H1 (cell line): ENCODE measurements around the gene DDX1. TPM values are rescaled to one million over a fixed set of nuclear protein-coding genes. Genes with fewer than 3 reads are reported as not detected.

Experiments used
- CBX8 ChIP-seq: fragments of 300-800, 300-1000 bp; sonication (generic); IDR thresholded peaks from 2 replicates; pipeline ENCODE4 v1.7.1; 2016; ENCODE audit warnings: low read depth, low read length, borderline replicate concordance
- CREB1 ChIP-seq: IDR thresholded peaks from 2 replicates; pipeline ENCODE4 v1.6.1; 2012; ENCODE audit warnings: inconsistent platforms
- CTBP2 ChIP-seq: IDR thresholded peaks from 2 replicates; pipeline ENCODE4 v1.7.0; 2011; ENCODE audit warnings: borderline replicate concordance, mild to moderate bottlenecking, moderate library complexity, mixed read lengths, low read length; ENCODE audit not compliant: insufficient read depth, insufficient read length
- FOSL1 ChIP-seq: IDR thresholded peaks from 2 replicates; pipeline ENCODE4 v1.6.1; 2011; ENCODE audit warnings: mild to moderate bottlenecking, low read depth, low read length, moderate library complexity; ENCODE audit not compliant: insufficient read depth
- KDM5A ChIP-seq: fragments of 200-600 bp; IDR thresholded peaks from 2 replicates; pipeline ENCODE4 v1.7.1; 2012; ENCODE audit warnings: mild to moderate bottlenecking, low read length, inconsistent platforms, mixed read lengths
- NANOG ChIP-seq: IDR thresholded peaks from 2 replicates; pipeline ENCODE4 v1.6.1; 2011; ENCODE audit warnings: low read length, low read depth, mild to moderate bottlenecking, inconsistent platforms; ENCODE audit not compliant: insufficient read depth, poor library complexity, severe bottlenecking
- NRF1 ChIP-seq: IDR thresholded peaks from 2 replicates; pipeline ENCODE4 v1.6.1; 2011; ENCODE audit warnings: mild to moderate bottlenecking, low read depth, low read length, improper control_type of control experiment
- POLR2AphosphoS5 ChIP-seq: IDR thresholded peaks from 2 replicates; pipeline ENCODE4 v1.6.1; 2011; ENCODE audit warnings: low read depth, low read length
- SP1 ChIP-seq: IDR thresholded peaks from 2 replicates; pipeline ENCODE4 v1.6.1; 2011; ENCODE audit warnings: low read depth, low read length
- SP2 ChIP-seq: IDR thresholded peaks from 2 replicates; pipeline ENCODE4 v1.6.1; 2012; ENCODE audit warnings: mild to moderate bottlenecking, low read length, inconsistent platforms
- polyA plus RNA-seq, 7 experiments: library from polyadenylated mRNA; depleted of rRNA in 3 of 7; stranded (reverse) in 5 of 7; unstranded in 2 of 7; fragments of >200 nt in 5 of 7; fragments of 200-250 nt in 2 of 7; gene quantifications; 1 replicate in 5 of 7; 2 replicates in 1 of 7; 4 replicates in 1 of 7; pipeline versions ENCODE4 v1.2.1 to v1.2.3, GENCODE V29; 2011 to 2013; ENCODE audit warnings: missing spikeins in 2 of 7, mixed read lengths in 2 of 7
- total RNA-seq: library from RNA; stranded (reverse); fragmentation: NEBNext Ultra II Directional; extraction: Animal tissue kit (Norgen Biotek cat#: 25700); gene quantifications from 2 replicates; pipeline ENCODE4 v1.2.1, GENCODE V29; 2021
- TF ChIP-seq, protein P1 (sequence below): fragments of 300-600 bp; sonication (generic); IDR thresholded peaks from 2 replicates; pipeline ENCODE4 v1.7.1; 2012; ENCODE audit warnings: low read length, moderate library complexity, mild to moderate bottlenecking, inconsistent platforms; ENCODE audit not compliant: insufficient replicate concordance

The DDX1 gene
- total and polyA plus RNA-seq, 2 of the 8 experiments (the other 6 are each of a cell fraction or from before 2014, with no cell fraction given), result 51.1 to 161 TPM

DNA sequence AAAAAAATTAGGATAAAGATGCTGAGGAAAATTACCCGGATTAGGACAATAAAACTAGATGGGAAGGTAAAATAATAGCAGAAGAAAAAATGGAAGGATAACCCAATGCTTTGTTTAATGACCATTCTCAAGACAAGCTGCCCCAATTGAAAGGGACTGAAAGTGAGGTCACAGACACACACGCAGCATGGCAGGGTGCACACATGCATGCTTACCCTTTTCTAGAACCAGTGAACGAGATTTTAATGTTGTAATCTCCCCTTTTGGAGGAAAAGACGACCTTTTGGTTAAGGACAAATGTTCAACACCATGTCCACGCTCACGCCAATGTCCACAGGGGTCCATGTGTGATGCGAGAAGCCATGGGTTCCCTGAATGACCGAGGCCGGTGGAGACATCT is 70.9 kb downstream of the DDX1 start (continued):
- TF ChIP-seq, protein P1, sequence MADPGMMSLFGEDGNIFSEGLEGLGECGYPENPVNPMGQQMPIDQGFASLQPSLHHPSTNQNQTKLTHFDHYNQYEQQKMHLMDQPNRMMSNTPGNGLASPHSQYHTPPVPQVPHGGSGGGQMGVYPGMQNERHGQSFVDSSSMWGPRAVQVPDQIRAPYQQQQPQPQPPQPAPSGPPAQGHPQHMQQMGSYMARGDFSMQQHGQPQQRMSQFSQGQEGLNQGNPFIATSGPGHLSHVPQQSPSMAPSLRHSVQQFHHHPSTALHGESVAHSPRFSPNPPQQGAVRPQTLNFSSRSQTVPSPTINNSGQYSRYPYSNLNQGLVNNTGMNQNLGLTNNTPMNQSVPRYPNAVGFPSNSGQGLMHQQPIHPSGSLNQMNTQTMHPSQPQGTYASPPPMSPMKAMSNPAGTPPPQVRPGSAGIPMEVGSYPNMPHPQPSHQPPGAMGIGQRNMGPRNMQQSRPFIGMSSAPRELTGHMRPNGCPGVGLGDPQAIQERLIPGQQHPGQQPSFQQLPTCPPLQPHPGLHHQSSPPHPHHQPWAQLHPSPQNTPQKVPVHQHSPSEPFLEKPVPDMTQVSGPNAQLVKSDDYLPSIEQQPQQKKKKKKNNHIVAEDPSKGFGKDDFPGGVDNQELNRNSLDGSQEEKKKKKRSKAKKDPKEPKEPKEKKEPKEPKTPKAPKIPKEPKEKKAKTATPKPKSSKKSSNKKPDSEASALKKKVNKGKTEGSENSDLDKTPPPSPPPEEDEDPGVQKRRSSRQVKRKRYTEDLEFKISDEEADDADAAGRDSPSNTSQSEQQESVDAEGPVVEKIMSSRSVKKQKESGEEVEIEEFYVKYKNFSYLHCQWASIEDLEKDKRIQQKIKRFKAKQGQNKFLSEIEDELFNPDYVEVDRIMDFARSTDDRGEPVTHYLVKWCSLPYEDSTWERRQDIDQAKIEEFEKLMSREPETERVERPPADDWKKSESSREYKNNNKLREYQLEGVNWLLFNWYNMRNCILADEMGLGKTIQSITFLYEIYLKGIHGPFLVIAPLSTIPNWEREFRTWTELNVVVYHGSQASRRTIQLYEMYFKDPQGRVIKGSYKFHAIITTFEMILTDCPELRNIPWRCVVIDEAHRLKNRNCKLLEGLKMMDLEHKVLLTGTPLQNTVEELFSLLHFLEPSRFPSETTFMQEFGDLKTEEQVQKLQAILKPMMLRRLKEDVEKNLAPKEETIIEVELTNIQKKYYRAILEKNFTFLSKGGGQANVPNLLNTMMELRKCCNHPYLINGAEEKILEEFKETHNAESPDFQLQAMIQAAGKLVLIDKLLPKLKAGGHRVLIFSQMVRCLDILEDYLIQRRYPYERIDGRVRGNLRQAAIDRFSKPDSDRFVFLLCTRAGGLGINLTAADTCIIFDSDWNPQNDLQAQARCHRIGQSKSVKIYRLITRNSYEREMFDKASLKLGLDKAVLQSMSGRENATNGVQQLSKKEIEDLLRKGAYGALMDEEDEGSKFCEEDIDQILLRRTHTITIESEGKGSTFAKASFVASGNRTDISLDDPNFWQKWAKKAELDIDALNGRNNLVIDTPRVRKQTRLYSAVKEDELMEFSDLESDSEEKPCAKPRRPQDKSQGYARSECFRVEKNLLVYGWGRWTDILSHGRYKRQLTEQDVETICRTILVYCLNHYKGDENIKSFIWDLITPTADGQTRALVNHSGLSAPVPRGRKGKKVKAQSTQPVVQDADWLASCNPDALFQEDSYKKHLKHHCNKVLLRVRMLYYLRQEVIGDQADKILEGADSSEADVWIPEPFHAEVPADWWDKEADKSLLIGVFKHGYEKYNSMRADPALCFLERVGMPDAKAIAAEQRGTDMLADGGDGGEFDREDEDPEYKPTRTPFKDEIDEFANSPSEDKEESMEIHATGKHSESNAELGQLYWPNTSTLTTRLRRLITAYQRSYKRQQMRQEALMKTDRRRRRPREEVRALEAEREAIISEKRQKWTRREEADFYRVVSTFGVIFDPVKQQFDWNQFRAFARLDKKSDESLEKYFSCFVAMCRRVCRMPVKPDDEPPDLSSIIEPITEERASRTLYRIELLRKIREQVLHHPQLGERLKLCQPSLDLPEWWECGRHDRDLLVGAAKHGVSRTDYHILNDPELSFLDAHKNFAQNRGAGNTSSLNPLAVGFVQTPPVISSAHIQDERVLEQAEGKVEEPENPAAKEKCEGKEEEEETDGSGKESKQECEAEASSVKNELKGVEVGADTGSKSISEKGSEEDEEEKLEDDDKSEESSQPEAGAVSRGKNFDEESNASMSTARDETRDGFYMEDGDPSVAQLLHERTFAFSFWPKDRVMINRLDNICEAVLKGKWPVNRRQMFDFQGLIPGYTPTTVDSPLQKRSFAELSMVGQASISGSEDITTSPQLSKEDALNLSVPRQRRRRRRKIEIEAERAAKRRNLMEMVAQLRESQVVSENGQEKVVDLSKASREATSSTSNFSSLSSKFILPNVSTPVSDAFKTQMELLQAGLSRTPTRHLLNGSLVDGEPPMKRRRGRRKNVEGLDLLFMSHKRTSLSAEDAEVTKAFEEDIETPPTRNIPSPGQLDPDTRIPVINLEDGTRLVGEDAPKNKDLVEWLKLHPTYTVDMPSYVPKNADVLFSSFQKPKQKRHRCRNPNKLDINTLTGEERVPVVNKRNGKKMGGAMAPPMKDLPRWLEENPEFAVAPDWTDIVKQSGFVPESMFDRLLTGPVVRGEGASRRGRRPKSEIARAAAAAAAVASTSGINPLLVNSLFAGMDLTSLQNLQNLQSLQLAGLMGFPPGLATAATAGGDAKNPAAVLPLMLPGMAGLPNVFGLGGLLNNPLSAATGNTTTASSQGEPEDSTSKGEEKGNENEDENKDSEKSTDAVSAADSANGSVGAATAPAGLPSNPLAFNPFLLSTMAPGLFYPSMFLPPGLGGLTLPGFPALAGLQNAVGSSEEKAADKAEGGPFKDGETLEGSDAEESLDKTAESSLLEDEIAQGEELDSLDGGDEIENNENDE, result no peak
- TF ChIP-seq FOSL1, result no peak
- no peak for TF ChIP-seq CTBP2
- no peak for TF ChIP-seq KDM5A
- TF ChIP-seq CBX8, result no peak
- TF ChIP-seq NANOG, result no peak
- TF ChIP-seq NRF1, result no peak
- TF ChIP-seq SP2, result no peak
- TF ChIP-seq POLR2AphosphoS5, result no peak
- no peak for TF ChIP-seq CREB1
- no peak for TF ChIP-seq SP1
- TF ChIP-seq, all 59 proteins: peak for 0
